HG02981 (cell line): ENCODE results near the gene TJP2.
"Not testable (repeated sequence)": the region's sequence is repeated elsewhere in the genome, so short reads cannot be mapped to it uniquely, and the experiment has no call there.

Experiments
- ATAC-seq: cut with Tn5 transposase; IDR thresholded peaks from one replicate; pipeline ENCODE4 v1.9.1; 2021; ENCODE audit warnings: mild to moderate bottlenecking, moderate library complexity; ENCODE audit not compliant: unreplicated experiment

Gene TJP2

DNA sequence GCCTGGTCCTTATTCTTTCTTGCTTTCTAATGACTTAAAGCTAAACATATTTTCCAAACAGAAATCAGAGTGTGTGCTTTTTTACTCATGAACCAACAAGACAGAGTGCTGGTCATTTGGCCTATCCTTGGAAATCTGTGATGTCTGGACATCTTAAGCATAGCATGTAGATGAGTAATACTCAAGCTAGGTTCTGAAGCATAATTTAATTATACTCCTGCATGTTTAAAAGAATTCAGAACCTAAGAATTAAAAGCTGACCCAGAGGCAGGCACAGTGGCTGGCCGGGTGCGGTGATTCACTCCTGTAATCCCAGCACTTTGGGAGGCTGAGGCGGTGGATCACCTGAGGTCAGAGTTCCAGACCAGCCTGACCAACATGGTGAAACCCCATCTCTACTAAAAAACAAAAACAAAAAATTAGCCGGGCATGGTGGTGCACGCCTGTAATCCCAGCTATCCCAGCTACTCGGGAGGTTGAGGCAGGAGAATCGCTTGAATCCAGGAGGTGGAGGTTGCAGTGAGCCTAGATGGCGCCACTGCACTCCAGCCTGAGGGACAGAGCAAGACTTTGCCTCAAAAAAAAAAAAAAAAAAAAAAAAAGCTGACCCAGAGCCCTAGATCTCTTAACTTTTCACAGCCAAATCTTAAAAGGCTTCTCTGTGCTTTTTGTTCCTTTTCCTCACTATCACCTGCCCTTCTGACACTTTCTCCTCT is 16.2 kb upstream of the TJP2 start:
- no peak for ATAC-seq

DNA sequence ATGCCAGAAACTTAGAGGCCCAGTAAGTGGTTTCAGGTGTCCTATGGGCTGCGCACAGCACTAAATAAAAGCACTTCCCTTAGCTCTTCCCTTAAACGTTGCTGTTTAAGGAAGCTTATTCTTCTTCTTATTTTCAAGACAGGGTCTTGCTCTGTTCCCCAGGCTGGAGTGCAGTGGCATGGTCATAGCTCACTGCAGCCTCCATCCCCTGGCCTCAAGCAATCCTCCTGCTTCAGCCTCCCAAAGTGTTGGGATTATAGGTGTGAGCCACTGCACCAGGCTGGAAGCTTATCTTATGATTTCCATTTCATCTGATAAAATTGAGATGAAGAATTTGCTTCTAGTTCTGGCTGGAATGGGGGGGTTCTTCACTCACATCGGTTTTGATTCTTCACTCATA is 15.6 kb upstream of the TJP2 start:
- ATAC-seq: no peak

DNA sequence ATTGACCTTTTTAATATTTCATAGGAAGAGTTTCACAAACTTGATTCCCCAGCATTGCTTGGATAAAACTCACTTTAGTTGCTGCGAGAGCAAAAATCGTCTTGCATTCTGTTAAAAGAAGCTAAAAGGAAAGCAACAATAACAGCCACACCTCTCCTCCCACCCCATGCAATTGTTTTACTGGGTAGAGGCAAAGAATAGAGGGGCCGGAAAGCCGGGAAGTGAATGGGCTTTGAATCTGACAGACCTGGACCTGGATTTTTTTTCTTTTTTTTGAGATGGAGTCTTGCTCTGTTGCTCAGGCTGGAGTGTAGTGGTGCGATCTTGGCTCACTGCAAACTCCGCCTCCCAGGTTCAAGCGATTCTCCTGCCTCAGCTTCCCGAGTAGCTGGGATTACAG is 9.5 kb upstream of the TJP2 start:
- not testable (repeated sequence) for ATAC-seq

DNA sequence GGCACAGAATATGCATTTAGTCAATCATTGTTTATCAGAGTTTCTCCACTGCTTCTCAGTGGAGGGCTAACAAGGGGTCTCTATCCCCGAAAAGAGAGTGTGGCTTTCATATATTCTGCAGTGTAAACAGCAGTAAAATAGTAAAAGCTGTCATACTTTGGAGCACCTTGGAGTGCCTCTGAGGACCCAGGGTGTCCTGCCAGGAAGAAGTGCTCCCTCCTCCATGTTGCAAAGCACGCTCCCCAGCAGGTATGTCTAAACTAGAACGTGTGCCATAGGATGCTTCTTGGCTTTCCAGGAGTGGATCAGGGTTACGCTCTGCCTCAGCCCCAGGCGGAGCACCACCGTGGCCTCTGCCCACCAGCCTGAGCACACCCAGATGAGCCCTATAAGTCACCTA is 8.5 kb upstream of the TJP2 start:
- ATAC-seq: no peak

DNA sequence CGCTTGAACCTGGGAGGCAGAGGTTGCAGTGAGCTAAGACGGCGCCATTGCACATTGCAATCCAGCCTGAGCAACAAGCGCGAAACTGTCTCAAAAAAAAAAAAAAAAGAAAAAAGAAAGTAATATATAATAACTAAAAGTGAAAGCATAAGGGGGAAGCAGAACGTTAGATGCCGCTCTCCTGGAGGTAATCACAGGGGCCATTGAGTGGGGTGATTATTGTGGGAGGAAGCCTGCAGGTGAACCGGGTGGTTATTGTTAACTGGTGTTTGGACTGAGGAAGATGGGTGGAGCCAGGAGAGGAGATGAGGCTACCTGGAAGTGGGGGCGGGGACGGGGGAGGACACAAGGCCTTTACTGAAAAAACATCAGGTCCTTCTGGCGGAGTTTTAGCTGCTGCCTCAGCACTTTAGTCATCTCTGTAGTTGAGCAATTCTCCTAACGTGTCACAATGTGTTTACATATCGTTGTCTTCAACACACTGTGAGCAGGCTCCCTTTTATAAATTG is 5.3 kb upstream of the TJP2 start:
- ATAC-seq: peak; percentile 49

DNA sequence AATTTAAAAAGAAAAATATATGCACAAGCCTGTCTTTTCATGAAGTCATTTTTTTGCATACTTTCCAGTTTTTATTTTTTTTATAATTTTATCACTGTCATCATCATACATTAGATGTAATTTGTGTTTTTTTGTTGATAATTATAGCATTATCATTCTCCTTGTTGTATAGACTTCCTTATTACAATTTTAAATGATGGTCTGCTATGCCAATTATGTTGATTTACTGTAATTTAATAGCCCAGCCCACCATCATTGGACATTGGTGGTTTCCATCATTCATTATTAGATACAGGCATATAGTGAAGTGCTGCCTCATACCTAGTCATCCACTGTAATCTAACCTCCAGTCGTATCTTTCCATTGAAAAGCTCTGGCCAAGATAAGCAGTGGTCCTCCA is 3.8 kb upstream of the TJP2 start:
- ATAC-seq: no peak

DNA sequence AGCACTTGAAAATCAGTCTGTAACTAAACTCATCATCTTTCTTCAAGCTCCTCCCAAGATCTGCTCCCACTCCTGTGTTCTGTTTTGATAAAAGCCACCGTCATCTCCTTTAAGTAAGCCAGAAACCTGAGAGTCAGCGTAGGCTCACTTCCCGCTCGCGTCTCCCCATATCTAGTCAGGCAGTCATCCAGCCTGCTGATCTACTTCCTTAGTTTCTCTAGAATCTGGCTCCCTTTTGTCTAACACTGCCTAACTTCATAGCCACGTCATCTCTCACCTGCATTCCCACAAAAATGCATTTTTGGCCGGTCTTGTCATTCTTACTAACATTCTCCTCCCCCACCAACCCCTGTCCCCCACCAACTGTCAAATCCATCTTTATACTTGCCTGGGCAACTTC is 3.0 kb upstream of the TJP2 start:
- no peak for ATAC-seq

DNA sequence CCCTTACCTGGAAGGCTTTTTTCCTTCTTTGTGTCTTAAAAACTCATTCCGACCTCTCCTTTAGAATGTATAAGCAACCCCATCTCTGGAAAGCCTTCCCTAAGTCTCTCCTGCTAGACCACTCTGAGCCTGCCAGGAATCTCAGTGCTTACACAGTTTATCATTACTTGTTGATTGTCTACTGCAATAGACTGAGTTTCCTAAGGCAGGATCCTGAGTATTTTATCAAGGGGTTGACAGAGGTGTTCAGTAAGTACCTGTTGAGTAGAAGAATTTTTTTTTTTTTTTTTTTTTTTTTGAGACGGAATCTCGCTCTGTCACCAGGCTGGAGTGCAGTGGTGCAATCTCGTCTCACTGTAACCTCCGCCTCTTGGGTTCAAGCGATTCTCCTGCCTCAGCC is 2.6 kb upstream of the TJP2 start:
- no peak for ATAC-seq

DNA sequence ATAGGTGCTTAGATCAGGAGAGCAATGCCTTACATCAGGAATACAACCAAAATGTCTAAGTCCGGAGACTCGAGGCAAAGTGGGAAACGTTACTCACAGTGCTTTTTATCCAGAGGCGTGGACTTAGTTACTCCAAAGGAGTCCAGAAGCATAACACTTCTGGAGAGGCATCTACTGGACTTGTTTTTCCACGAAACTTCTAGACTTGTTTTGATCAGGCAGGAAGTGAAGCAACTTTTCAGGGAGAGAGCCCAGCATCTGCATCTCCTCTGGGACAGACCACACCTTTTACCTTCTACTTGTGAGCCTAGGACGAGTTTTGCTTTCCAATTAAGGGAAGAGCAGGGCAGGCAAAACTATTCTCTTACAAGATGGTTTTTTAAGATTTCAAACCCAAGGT is 1.2 kb upstream of the TJP2 start:
- no peak for ATAC-seq

DNA sequence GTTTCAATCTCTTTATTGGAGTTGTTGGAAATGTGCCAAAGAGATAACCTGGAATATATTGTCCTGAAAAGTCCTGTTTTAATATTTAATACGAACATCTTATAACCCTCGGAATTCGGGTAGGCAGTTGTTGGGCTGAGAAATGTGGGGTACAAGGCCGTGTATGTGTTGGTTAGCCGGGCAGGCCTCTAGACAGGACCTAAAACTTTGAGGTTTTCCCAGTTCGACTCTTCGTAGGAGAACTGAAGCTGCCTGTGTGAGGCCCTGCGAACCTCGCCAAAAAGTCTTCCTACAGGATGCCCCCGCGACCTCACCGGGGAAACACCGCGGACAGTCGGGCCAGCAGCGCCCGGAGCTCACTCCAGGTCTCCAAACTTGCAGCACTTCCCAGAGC is 583 bp upstream of the TJP2 start:
- ATAC-seq: no peak

DNA sequence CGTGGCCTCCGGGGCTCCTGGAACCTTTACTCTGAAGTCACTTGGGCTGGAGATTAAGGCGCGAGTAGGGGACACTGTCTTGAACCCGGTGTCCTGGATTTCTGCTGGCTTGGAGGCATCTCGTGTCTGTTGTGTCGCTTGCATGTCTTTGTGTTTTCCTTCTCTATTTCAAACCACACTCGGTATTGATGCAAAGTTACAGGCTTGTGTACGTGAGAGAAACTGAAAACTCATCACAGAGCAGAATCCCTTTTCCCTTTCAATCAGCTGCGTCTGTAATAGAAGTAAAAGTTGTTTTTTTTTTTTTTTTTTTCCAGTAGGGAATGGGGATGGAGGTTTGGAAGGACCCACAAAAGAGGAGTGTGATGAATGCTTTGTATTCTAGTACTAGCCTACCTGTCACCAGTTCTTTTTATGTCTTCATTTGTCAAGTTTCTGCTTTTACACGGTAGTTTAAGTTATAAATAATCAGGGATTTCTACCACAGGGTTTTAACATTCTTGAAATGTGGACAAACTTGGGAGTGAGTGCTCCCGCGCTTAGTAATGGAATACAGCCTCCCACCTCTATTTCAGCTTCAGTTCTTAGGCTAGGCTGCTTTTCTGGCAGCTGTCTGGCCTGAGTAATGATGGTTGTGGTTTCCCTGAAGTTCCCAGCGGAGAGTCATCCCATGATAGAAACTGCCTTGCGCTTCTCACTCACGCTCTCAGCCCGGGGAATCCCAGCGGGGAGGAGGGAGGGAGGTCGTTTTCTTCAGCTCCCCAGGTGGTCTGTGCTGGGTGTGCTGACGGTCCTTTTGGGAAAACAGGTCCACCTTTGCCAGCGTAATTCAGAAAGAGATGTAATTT is 763 bp downstream of the TJP2 start:
- ATAC-seq: peak; percentile 54

DNA sequence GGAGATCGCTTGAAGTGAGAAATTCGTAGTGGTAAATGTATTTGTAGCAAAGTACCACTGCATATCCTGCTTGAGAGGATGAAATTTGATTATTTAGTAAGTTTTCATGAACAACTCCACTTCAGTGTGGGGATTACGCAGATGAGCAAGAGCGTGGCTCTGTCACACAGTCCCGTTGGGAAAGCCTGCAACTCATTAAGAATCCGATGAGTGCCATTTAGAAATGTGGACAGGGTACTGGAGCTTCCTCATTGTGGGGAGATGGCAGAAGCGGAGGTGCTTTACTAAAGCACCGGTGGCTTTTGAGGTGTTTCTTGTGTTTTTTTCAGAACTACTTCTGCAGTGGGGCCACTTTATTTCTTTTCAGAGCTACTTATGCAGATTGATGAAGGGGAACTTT is 1.4 kb downstream of the TJP2 start:
- peak; percentile 17 for ATAC-seq

DNA sequence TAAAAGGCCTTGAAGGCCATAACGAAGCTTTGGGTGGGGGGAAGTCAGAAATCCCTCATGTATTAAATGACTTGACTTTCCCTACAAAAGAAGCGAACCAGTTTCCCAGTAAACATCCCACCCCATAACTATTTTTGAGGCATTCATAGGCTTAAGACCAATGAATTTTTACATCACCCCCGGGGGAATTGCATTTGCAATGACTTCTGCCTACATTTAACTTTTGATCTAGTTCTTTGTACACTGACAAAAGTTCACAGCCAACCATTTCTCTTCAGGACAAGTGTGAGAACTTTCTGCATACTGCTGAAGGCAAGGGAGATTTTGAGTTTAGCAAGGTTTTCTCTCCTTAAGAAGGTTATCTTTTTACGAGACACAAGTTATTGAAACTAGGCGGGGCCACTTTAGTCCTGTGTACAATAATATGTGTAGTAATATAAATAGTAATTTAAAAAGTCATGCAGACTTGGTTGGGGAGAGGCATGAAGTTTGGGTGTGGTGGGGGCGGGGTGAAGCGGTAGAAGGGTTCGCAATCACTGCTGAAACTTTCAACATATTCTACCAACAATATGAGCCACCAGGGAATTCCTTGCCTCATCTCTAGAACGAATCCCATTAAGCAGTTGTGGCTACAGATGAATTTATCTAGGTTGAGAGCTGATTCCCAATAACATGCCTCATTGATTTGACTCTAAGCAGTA is 2.5 kb downstream of the TJP2 start:
- no peak for ATAC-seq

DNA sequence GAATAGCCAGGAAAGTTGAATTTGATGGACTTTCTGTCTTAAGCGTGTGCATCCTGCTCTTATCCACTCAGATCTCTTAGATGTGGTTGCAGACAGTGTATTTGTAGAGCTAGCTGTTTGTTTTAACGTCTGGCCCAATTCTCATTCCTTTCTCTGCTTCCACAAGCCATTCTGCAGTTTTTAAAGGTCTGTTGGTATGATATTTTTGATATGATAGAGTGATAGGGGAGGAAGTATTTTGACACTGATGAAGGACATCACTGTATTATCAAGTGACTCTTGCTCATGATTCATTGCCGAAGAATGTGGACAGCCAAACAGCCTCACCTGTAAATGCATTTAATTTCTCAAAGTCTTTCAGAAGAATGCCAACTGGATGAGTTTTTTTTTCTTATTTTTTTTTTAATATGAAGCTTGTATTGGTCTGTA is 4.5 kb downstream of the TJP2 start:
- no peak for ATAC-seq

DNA sequence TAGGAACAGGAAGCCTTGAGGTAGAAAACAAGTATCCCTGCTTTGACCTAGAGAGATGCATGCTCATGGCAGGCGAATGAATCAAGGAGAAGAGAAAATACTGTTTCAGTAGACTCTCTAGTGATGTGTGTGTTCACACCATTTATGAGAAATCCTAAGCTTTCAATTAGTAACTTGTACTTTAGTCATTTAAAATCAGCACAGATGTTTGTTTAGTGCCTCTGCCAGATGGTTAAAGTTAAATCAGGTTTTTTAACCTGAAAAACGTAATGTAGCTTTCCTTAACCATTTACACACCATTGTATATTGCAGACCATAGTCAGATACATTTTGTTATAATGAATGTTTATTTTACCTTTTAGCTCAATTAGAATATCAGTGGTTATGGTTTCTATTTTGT is 5.0 kb downstream of the TJP2 start:
- ATAC-seq: no peak

DNA sequence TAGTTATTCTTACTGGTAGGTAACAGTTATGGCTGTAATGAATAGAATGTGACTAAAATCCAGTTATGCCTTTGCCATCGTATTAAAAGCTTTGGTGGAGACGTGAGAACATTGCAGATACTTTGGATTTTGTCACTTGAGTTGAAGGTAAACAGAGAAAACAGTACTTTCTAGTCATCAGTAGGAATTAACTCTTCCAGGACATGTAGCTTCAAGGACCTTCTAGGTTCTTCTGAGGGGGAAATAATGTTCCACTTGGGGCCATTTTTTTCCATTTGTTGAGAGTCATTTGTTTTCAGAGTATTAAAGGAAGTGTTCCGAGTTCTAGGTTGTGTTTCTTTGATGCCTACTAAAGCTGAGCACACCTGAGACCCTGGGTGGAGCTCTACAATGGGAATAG is 6.1 kb downstream of the TJP2 start:
- no peak for ATAC-seq

DNA sequence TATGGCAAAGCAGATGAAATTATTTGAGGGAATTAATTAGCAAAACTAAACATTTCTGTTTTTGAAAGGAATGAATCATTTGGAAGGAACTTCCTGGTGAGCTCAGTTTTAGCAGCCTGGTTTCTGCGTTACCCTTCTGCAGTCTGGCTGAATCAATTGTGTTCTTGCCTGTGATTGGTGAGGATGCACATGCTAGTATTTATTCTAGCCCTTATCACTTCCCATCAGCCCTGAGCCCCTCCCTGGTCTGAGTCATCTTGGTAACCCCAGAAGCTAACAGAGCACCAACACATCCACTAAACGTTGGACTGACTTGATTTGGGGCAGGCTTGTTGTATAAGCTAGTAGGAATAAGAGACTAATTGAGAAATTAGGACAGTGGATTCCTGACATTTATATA is 6.6 kb downstream of the TJP2 start:
- no peak for ATAC-seq

DNA sequence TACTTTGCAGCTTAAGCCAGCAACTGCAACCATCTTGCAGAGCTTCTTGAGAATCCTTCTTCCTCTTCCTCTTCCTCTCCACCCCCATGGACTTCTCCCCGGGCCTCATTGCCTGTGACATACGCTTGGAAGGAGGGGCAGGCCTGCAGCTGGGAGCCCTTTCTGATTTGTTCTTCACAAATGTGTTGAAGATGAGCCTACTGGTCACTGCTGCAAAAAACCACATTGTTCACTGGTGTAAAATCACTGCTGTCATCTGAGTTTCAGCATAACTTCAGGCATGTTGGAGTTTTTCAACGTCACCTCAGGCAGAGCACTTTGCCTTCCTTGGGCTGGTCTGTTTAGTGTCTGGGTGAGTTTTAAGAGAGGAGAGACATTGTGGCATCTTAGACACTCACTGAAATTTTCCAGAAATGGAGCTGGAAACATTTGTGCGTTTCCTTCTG is 7.9 kb downstream of the TJP2 start:
- ATAC-seq: no peak

DNA sequence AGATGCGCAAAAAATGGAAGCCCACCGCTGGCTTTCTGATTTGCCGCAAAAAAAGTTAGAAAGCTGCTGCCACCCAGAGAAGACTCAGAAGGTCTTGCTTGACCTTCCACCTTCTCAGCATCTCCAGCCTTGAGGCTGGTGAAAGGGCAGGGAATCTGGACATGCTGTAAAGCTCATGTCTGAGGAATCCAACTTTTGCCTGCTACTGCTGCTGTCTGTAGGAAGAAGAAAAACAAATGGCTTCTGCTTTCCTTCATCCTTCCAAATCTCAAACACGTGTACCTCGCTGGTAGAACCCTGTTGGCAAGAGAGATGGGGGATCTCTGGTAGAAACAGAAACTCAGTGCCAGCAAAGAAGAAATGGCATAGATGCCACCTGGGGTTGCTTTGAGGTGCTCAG is 10.2 kb downstream of the TJP2 start:
- no peak for ATAC-seq

DNA sequence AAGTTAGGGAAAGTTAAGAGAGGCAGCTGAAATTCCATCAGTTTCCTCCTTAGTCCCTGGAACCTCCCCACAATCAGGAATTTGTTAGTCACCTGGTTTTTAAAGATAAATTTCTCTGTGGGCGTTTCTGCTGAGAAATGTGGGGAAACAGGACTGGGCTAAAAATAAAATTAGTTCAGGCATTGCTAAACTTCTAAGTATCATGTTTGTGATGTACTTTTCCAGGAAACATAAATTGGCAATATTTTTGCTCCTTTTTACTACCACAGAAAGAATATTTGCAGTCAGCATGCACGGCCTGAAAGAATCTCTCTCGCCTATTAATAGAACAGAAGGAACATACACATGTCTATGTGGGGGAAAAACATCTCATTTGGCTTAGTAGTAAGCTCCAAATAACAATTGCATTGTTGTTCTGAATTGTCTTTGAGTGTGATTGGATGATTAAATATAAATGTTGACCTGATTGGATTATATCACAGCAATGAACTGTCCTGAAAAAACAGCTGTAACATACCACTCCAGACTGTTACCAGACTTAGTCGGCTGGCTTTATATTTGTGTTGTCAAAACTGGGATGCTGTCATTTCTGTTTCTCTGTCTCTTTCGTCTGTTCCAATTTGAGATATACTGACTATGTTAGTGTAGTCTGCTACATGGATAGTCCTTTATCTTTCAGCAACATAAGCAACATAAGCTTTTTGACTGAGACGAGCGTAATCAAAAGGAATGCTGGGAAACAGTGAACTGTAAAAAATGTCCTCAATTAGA is 12.9 kb downstream of the TJP2 start:
- no peak for ATAC-seq

DNA sequence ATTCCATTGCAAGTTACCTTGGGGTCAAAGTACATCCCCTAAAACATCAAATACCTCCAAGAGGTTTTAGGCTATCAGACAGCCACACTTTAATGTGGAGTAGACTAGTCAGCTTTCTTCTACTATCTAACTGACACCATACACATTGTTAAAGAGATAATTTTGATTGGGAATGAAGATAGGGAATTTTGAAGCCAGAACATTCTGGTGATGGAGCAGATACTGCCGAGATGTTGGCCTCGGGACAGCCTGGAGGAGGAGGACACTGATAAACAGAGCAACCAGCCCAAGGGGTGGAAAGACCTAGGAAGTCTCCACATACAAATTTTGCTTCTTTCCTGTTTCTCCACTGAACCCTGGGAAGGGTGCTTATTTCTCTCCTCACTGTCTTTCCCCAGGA is 14.9 kb downstream of the TJP2 start:
- no peak for ATAC-seq
